DMS153 treated with DMSO at 0.1 percent for 48 hours (cell line): ENCODE measurements around the gene MAPKAP1.

Experiments used
- DNase-seq: peaks from one replicate; lab custom pipeline; 2025; ENCODE audit not compliant: unreplicated experiment; lab: John Stamatoyannopoulos, UW

The MAPKAP1 gene

DNA sequence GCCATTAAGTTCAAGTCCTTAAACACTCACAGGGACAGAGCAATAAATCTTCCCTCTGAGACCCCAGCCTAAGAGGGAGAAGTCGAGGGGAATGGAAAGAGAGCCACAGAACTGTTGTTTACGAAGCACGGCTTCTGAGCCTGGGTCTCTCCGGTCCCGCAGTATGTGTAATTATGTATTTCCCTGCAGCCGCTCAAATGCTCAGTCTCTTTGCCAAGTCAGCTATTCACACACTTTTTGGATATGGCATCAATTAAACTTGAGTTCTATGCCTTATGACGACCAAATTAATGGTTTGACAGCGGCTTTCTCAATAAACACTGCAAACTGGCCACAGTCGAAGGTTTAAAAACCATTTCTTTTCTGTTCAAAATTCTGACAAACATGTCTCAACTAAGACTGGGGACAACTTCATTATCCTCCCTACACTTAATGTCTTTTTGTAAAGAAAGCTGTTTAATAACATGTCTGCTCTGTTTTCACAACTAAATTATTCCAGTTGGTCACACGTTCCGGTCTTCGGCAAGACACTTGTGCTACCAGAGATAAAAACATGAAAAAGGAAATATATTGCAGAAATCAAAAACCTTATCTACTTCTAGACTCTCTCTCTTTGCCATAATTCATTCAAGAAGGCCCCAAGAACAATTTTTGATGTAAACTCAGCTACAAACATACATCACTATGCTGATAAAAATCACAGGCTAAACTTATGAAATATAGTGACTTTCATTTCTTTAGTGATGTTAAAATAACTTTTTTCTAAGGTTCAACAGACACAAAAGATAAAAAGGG lies 242.2 kb downstream of the MAPKAP1 start:
- no peak for DNase-seq

DNA sequence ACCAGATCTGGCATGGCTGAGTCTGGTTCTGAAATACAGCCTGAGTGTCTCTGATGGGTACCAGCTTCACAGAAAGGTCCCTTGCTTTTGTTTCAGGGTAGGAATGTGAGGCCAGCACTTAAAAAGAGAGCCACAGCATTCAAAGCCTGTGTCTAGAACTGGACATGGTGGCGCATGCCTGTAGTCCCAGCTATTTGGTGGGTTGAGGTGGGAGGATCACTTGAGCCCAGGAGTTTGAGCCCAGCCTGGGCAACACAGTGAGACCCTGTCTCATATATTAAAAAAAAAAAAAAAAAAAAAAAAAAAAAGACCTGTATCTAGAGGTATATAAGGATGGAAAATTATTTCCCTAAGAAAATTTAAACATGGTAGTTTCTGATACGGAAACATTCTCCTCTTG lies 243.1 kb downstream of the MAPKAP1 start:
- DNase-seq = no peak

DNA sequence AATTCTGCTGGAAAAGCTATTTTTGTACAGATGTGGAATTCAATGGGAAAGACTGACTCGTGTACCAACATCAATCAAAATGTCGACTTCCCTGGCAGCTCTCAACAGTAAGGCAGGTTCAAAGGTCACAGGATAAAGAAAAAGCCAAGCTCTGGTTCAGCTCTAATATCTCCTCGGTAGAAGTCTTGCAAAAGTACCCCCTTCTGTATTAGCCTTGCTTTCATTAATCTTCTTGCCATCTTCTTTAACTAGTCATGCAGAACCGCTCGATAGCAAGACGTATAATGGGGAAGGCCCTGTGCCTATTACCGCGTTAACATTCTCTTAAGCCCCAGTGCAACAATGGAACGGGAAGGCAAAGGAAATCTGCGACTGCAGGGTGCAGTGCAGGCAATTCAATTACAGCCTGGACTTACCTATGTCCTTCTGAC lies 244.1 kb downstream of the MAPKAP1 start:
- no peak for DNase-seq

DNA sequence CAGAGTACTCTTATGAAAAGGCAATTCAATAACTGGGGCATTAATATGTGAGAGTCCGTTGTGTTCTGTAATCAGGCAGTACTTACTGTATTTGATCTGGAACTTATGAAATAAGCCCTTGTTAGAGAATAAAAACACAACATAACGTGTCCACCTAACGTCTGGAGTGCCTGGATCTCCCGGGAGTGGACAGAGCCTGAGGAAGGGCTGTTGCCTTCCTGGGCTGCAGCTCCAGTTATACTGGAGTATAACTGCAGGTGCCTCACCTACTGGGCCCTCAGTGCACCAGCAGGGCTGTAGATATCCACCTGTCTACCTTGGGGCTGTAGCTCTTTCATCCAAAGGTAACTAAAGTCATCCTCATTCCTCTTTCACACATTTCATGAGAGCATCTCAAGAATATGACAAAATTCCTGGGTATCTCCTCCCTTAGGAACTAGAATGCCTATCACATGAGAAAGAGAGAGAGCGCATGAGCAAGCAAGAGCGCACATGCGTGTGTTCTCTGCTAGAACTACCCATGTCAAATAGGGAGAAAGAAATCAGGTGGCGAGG lies 245.3 kb downstream of the MAPKAP1 start:
- DNase-seq = no peak

DNA sequence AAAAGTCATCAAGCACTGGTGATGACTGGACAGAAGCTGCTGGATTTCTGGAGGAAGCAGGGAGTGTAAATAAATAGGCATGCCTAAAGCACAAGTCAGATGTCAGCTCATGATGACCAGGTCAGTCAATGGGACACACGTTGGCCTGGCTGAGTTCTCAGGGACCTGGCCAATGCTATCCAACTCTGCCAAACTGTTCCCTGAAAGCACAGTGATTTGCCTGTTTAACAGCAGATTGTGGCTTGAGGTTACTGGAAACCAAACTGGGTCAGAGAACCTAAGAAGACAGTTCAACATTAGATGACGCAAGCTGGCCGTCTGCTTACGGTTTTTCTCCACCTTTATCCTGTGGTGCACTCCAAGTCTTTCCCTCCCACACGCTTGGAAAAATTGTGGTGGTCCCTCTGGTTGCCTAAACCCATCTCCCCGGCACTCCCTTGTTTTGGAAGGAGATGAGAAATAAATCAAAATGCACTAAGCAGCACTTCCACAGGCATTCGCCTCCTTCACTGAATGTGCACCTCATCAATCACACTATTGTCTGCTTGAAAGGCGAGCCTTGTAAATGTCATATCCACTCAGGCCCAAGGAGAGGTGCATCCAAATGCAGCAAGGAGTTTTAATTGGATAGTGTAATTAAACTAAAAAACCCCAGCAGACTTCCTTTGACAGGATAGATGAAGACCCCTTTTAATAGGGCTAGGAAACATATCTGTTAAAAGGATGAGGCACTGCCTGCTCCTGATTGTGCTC lies 245.9 kb downstream of the MAPKAP1 start:
- no peak for DNase-seq

DNA sequence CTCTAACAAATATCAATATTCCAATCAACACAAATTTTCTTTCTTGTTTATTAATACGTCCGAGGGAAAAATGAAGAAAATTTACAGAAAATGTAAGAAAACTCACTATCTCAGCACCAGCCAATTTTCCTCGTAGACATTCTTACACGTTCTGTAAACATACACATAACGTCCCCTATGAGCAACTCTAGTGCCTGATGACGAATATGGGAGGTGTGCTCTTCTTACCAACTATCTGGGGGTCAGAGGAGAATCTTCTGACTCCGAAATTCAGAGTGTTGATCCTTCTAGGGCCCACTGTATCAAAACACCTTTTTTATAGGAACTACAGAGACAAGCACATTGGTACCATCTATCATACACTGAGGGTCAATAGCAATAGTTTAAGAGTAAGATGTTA lies 246.7 kb downstream of the MAPKAP1 start:
- no peak for DNase-seq

DNA sequence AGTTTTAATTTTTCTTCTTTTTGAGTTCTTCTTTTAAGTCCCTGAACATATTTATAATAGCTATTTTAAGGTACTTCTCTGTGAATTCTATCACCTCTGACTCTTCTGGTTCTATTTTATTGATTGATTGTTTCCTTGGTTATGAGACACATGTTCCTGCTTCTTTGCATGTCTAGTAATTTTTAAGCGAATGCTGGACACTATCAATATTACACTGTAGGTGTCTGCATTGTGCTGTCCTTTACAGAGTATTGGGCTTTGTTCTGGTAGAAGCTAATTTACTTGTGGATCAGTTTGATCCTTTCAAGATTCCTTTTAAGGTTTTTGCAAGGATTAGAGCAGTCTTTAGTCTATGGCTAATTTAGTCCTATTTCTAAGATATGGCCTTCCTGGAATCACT lies 249.7 kb downstream of the MAPKAP1 start:
- DNase-seq = no peak

DNA sequence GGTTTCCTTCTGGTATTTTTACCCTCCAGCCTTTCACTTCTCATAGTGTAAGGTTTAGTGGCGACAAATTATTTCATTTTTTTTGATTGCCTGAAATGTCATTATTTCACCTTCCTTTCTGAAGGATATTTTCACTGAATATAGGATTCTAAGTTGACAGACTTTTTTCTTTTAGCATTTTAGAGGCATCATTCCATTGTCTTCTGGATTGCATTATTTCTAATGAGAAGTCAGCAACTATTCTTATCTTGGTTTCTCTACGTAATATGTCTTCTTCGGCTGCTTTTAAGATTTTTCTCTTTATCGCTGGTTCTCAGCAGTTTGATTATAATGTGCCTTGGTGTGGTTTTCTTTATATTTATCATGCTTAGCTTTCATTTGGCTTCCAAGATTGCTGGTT lies 251.1 kb downstream of the MAPKAP1 start:
- DNase-seq = no peak

DNA sequence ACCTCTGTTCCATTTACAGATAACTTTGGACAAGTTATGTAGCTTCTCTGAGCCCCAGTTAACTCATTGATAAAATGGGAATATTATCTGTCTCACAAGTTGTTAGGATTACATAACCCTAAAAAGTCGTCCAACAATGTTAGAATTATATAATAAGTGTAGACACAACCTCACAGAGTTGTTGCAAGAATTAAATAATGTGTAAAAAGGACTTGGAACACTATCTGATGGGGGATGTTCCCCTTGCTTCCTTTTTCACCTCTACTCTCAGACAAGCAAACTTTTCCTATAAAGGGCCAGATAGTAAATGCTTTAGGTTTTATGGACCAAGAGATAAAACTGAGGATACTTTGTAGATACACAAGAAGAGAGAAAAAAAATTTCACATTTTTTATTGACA lies 251.9 kb downstream of the MAPKAP1 start:
- no peak for DNase-seq

DNA sequence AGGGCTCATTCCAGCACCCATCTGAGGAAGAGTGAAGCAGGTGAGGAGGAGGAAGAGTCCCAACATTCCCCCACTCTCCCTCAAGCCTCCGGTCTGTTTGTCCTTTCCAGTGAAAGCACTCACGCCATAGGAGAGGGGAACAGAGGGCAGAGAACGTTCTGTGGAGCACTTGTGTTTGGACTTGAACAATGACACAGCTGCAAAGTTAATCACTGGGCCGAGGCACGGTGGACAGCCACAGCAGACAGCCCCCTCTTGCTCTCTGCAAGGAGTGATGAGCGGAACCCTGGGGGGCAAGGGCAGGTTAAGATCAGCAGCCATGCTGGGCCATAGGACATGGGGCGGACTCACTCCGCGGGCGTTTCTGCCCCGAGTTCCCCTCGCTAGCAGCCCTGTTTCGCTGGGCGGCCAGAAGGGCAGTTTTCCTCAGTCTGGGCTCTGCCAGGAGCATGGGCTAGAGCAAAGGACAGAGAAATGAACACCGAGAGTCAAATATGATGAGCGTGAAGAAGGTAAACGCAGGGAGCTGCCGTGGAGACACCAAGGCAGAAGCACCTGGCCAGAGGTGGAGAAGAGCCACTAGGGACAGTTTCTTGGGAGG lies 259.7 kb downstream of the MAPKAP1 start:
- DNase-seq = no peak

DNA sequence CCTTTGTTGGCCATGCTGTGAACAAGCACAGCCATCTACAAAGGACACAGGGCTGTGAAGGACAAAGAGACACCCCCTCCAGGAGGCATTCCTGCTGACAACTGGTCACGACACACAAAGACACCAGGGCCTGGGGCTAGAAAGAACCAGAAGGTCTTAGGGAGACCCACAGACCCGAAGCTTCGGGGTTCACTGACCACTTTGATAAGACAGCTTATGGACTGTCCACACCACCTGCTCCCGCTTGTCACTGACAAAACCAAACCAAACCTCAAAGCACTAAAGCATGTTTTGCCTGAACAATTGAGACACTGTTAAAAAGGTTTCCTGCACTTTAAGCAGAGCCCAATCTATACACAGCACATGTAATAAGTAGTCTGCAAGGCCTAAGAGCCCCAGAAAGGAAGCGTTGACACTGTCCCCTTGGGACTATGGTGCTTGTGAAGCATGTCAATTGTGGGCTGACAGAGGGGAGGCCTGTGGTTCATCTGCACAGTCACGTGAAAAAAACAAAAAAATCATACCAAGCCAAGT lies 260.4 kb downstream of the MAPKAP1 start:
- no peak for DNase-seq

DNA sequence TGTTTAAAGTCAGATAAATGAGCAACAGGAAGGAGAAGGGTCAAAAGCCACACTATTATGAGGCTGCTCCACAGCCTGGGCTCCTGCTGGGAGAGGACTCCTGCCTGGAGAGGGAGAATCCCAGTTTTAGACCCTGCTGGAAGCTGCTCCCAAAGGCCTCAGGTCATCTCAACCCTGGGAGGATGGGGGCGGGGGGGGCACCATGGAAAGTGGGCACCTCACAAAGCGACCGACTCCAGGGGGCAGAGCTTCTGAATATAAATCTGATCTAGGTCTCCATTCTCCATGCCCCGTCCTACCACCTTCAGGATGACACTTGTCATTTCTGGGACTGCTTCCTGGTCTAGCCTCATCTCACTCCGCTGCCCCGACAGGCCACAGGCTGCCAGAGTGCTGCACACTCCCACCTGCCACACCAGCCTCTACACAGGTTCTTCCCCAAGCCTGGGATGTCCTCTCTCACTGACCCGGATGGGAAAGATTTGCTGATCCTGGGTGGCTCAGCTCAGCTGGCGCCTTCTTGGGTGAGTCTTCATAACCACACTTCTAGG lies 262.0 kb downstream of the MAPKAP1 start:
- DNase-seq = no peak

DNA sequence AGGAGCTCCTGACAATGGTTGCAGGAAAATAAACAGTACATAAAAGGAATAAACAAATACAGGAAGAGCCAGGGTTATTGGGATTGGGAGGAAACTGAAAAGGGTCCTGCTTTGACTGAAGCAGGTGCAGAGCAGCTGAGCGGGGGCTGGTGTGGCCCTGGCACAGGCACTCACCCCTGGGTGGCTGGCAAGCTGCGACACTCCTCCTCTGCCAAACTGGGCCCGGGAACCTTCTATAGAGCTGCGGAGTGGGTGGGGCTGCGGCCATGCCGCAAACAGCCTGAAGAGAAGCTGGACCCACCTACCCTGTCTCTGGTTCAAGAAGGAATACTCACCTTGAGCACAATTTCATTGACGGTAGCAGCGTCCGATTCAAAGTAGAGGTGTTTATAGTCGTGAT lies 262.8 kb downstream of the MAPKAP1 start:
- no peak for DNase-seq

DNA sequence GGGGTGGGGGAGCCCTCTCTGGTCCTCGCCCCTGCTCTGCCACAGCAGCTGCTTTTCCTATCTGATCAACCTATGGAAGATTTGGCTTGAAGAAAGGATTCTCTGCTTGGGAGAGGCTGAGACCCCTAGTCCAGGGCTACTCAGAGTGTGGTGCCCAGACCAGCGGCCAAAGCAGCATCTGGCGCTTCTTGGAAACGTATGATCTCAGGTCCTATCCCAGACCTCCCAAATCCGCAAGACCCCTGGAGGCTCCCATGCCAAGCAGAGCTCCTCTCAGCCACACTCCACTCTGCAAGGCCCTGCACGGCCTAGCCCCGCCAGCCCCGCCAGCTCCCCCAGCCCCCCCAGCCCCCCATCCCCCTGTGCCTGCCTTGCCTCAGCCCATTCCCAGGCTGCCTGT lies 263.6 kb downstream of the MAPKAP1 start:
- DNase-seq = no peak

DNA sequence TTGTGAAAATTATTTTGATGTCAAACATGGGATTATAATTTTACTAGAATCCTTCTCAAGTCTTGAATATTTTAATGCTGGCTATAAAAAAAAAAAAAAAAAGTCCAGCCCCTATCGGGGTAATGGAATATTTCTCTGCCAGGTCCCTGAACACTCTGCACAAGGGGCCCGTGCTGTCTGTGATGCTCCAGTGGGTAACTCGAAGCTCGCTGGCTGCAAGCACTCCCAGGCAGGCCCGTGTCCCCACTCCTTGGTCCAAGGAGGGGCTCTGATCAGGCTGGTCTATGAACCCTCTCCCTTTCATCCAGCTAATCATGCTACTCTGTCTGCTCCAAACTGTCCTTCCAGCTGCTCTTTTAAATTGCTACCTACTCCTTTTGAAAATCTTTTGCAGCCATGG lies 264.6 kb downstream of the MAPKAP1 start:
- DNase-seq = no peak

DNA sequence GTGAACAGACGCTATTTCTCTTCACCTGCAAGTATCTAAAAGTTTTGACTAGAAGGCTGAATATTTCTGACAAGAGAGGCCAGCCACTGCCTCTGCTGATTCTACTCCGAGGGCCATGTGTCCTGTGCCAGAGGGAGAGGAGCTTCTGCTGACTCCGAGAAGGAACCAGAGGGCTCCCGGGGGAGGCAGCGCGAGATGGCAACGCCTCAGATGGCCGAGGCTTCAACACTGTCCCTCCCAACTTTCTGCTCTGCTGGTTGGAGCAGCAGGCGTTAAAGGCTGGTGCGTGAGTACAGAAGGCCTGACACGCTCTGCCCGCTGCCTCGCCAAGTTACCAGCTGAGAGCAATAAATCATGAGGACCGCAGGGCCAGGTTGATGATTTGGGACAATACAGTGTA lies 266.6 kb downstream of the MAPKAP1 start:
- DNase-seq = no peak

DNA sequence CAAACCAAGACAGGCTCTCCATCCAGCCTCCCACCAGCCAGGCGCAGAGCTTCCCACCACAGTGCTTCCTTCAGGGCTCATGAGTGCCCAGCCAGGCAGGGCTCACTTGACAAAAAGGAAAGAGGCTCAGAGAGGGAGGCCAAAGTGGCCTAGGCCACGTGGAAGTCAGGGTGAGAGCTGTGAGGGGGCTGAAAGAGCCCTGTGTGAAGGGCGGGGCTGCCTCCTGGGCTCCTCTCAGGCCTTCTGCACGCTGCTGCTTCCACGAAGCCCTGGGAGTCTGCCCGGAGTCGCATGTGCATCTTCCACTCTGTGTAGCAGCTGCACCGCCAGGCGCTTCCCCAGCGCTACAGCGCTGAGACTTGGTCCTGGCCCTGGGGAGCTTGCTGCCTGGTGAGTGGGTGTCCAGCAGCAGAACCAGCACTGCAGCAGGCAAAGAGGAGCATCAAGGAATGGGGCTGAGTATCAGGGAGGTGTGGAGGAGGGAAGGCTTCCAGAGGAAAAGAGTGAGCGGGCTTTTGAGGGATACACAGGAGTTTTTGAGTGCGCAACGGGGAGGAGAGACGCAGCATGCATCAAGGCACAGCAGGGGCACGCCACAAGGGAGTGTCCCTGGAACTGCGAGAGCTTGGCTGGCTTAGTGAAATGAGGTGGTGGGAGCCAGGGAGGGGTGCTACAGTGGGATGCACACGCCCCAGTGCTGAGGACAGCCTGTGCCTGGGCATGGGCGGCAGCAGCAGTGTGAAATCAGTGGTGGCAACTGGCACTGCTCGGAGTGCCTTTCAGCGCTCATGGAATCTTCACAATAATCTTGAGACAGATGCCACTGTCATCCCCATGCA lies 267.4 kb downstream of the MAPKAP1 start:
- no peak for DNase-seq

DNA sequence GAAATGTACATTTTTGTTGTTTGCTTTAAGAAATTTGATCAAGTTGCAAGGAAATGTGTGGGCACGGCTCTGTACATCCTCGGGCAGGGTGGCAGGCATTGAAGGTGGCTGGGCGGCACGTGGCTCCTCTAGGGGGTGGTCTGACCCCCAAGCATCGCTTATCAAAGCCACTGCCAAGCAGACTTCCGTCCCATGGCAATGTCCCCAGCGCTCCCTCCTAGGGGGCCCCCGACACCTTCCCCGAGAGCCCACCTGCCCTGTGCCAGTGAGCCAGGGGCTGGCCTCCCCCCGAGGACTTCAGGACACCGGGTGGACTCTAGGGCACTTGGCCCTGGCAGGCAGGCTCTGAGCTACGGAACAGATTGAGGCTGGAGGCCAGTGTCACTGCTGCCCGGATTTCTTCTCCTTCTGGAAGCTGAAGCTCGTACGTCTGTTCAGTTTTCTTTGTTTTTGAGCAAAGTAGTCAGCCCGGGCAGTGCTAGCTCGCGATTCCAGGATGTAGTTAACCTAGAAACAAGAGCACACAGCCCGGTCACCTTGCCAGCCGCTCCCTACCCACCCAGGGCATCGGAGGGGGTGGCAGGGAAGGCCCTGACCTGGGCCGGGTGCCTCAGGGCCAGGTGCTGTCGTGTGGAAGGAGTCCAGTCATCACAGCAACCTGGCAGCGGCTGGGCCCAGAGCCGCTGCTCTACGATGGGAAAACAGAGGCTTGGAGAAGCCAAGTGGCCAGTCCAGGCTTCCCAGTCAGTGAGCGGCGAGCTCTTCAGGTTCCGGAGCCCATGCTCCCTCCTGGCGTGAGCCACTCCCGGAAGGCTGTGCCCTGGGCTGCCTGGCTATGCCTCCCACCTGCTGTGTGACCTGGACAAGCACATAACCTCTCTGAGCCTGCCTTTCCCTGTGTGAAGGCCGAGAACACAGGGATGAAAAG lies 268.2 kb downstream of the MAPKAP1 start:
- DNase-seq = no peak

DNA sequence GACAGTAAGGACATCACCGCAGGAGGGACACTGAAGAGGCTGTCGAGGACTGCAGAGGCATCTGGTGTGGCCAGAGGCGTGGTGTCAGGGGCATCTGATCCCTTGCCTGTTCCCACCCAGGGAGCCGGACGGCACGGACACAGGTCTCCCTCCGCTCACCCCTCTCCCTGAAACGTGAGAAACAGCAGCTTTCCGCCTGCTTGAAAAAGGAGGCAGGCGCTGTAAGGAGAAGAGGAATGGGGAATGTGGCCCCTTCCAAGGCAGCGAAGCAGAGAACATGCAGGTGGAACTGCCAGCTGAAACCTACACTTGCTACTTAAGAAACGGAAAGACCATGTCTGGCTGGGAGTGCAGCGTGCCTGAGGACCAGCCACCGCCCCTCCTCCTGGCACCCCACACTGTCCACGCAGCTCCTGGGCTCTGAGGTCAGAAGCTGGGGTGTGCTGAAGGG lies 269.2 kb downstream of the MAPKAP1 start:
- DNase-seq = no peak
